ENCODE data around the gene HOXA7. TPM values are rescaled to one million over a fixed set of nuclear protein-coding genes. Genes with fewer than 3 reads are reported as not detected.

Gene HOXA7
- total and polyA plus RNA-seq, 12 donors: 0.04 TPM; not detected in 11

DNA sequence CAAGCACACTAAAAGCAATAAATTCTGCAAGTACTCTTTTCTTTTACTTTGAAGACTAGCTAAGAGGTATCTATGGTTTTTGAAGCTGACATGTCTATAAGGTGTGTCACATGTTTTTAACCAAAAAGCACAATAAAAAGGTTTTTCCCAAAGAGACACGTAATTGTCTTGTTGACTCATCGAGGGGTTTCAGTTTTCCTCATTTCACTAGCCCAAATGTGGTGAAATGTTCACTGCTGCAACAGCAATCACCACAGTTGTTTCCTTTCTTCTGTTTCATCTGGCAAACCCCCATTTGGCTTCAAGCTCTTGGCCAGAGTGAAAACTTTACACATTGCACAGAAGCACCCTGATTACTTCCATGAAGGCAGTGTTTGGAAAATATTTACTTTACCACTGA, 22.1 kb downstream of the HOXA7 start:
- ATAC-seq: no peak
- no peak overlapping the region for H3K4me3 ChIP-seq

DNA sequence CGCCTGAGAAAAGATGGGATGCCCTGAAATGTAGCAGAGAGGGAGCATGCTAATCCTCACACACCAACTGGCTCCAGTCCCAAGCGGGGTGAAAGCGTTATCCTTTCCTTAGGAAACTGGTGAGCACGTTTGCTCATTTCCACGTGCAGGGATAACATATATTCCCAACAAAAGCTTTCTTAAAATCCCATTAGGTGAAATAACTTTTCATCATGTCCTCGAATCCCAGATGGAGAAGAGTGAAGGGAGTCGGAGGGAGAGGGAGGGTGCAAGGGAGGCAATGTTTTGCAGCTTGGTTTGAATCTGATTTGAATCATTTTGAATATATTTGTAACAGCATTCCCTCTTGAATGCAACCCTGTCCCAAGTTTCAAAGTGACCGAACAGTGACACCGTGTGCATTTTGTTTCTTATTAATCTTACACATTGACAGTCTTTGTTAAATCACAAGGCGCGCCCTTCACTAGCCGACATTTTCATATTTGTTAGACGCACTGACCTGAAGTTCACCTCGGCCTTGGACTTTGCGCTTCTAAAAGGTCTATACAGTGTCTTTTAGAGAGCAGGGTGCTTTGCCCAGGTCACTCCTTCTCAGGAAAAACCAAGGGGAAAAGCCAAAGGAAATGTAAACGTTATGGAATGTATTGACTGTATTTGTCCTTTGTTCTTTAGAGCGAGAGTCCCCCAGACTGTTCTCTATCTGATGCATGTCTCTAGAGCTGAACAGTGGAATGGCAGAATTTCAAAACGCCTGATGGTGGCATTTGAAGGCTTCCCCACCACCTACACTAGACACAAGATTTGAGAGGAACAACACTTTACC, 22.9 kb downstream of the HOXA7 start:
- DNase-seq (no peak), ATAC-seq (no peak)
- Histone ChIP-seq H3K36me3 (no peaks in the 10 kb centered on the region), H3K27me3 (peaks cover 43 to 100% (median 99%) of the 10 kb centered on the region in 7 donors), H3K4me3 (no peak overlapping the region), H3K27ac (no peak overlapping the region), H3K9me3 (no peaks in the 10 kb centered on the region), H3K4me1 (peaks cover 0 to 14% (median 0%) of the 10 kb centered on the region in 9 donors)
- TF ChIP-seq CTCF (IDR thresholded peaks at IDR 0.05): no peak
- 16 to 19% methylated on average over 18 of the region's 18 CpGs for WGBS, 2 donors
- intact Hi-C loops (cut with DNase I): loop anchor here in 1 of 10 donors (5.0 kb wide), 1 partner anchor 36 kb away; the partner anchor contains the start of gene HOXA1

More for the DNA sequence above, 22.1 kb downstream of the HOXA7 start:
- Histone ChIP-seq H3K4me1 (peaks cover 0 to 14% (median 3%) of the 10 kb centered on the region in 9 donors), H3K36me3 (no peaks in the 10 kb centered on the region), H3K27me3 (peaks cover 41 to 100% (median 99%) of the 10 kb centered on the region in 7 donors), H3K9me3 (no peaks in the 10 kb centered on the region), H3K27ac (no peak overlapping the region)
- intact Hi-C loops (cut with DNase I): loop anchor here in 1 of 10 donors (5.0 kb wide), 1 partner anchor 37 kb away; the partner anchor contains the start of gene HOXA1
- DNase-seq: no peak
- WGBS, 2 donors: 12 to 20% methylated on average over 2 of the region's 2 CpGs
- no peak for TF ChIP-seq CTCF (IDR thresholded peaks at IDR 0.05)

GRCh38 chr7:27132978-27133377, 23.5 kb downstream of the HOXA7 start:
- no peak for ATAC-seq
- H3K4me1 ChIP-seq: peaks cover 0 to 14% (median 0%) of the 10 kb centered on the region in 9 donors
- no peak for DNase-seq
- intact Hi-C loops (cut with DNase I): loop anchor here in 1 of 10 donors (5.0 kb wide), 1 partner anchor 36 kb away; the partner anchor contains the start of gene HOXA1
- 26 to 28% methylated on average over 6 of the region's 6 CpGs for WGBS, 2 donors
- H3K9me3 ChIP-seq: no peaks in the 10 kb centered on the region
- H3K36me3 ChIP-seq: no peaks in the 10 kb centered on the region
- no peak overlapping the region for H3K27ac ChIP-seq
- TF ChIP-seq CTCF (IDR thresholded peaks at IDR 0.05): no peak
- H3K27me3 ChIP-seq: peaks cover 45 to 100% (median 99%) of the 10 kb centered on the region in 7 donors
- H3K4me3 ChIP-seq: no peak overlapping the region

- intact Hi-C loops (cut with DNase I): loop anchor here in 1 of 10 donors (5.0 kb wide), 1 partner anchor 35 kb away; the partner anchor contains the start of gene HOXA1
- DNase-seq: no peak
- H3K9me3 ChIP-seq: no peaks in the 10 kb centered on the region
- H3K4me3 ChIP-seq: no peak overlapping the region
- H3K27ac ChIP-seq: no peak overlapping the region
- ATAC-seq: no peak
- TF ChIP-seq CTCF (IDR thresholded peaks at IDR 0.05): no peak
- H3K27me3 ChIP-seq: peaks cover 45 to 100% (median 99%) of the 10 kb centered on the region in 7 donors
- peaks cover 0 to 14% (median 0%) of the 10 kb centered on the region in 9 donors for H3K4me1 ChIP-seq
- H3K36me3 ChIP-seq: no peaks in the 10 kb centered on the region
- WGBS, 2 donors: 32 to 41% methylated on average over 2 of the region's 2 CpGs
These were observed 24.3 kb downstream of the HOXA7 start for GRCh38 chr7:27132214-27132613.

All from heart right ventricle (tissue), 16 donors.